ENCODE measurements around the gene FAM47C.
A peak's percentile ranks its signal among the peaks of the same experiment; 100 is the strongest.
"Not testable (repeated sequence)": the region's sequence is repeated elsewhere in the genome, so short reads cannot be mapped to it uniquely, and the experiment has no call there.

FAM47C gene

GRCh38 chrX:37008182-37008581 is at the start of gene FAM47C:
Gene FAM47C (plus strand): TSS chrX:37008366. CDS start chrX:37008411, 45 bp downstream.
- DNase-seq (ENCODE audit: low read depth, low spot score): not testable (repeated sequence)

GRCh38 chrX:36961590-36961989 is 46.6 kb upstream of the FAM47C start:
- no peak for DNase-seq (ENCODE audit: low read depth, low spot score)

- DNase-seq (ENCODE audit: low read depth, low spot score): no peak
Measured at GRCh38 chrX:36963069-36963808, 44.9 kb upstream of the FAM47C start.

- DNase-seq (ENCODE audit: low read depth, low spot score): no peak
Measured at GRCh38 chrX:36963852-36964251, 44.3 kb upstream of the FAM47C start.

- no peak for DNase-seq (ENCODE audit: low read depth, low spot score)
Measured at GRCh38 chrX:36973575-36973974, 34.6 kb upstream of the FAM47C start.

GRCh38 chrX:36974911-36975310 is 33.3 kb upstream of the FAM47C start:
- DNase-seq (ENCODE audit: low read depth, low spot score): no peak

- DNase-seq (ENCODE audit: low read depth, low spot score): no peak
Measured at GRCh38 chrX:36978886-36979285, 29.3 kb upstream of the FAM47C start.

- DNase-seq (ENCODE audit: low read depth, low spot score): no peak
Measured at GRCh38 chrX:36983831-36984230, 24.3 kb upstream of the FAM47C start.

- not testable (repeated sequence) for DNase-seq (ENCODE audit: low read depth, low spot score)
Measured at GRCh38 chrX:36985416-36986209, 22.6 kb upstream of the FAM47C start.

- no peak for DNase-seq (ENCODE audit: low read depth, low spot score)
Measured at GRCh38 chrX:36986231-36986630, 21.9 kb upstream of the FAM47C start.

GRCh38 chrX:36987212-36987611 is 21.0 kb upstream of the FAM47C start:
- not testable (repeated sequence) for DNase-seq (ENCODE audit: low read depth, low spot score)

- no peak for DNase-seq (ENCODE audit: low read depth, low spot score)
Measured at GRCh38 chrX:37000140-37000539, 8.0 kb upstream of the FAM47C start.

GRCh38 chrX:37010496-37010895 is 2.3 kb downstream of the FAM47C start:
- no peak for DNase-seq (ENCODE audit: low read depth, low spot score)

- not testable (repeated sequence) for DNase-seq (ENCODE audit: low read depth, low spot score)
Measured at GRCh38 chrX:37034260-37034659, 26.1 kb downstream of the FAM47C start.

- not testable (repeated sequence) for DNase-seq (ENCODE audit: low read depth, low spot score)
Measured at GRCh38 chrX:37036674-37037220, 28.6 kb downstream of the FAM47C start.

GRCh38 chrX:37038814-37039213 is 30.6 kb downstream of the FAM47C start:
- not testable (repeated sequence) for DNase-seq (ENCODE audit: low read depth, low spot score)

- not testable (repeated sequence) for DNase-seq (ENCODE audit: low read depth, low spot score)
Measured at GRCh38 chrX:37042956-37043885, 35.1 kb downstream of the FAM47C start.

GRCh38 chrX:37047776-37048175 is 39.6 kb downstream of the FAM47C start:
- DNase-seq (ENCODE audit: low read depth, low spot score): no peak

- not testable (repeated sequence) for DNase-seq (ENCODE audit: low read depth, low spot score)
Measured at GRCh38 chrX:37057572-37057971, 49.4 kb downstream of the FAM47C start.

- peak; percentile 12 for DNase-seq (ENCODE audit: low read depth, low spot score)
Measured at GRCh38 chrX:37060999-37061398, 52.8 kb downstream of the FAM47C start.

All from smooth muscle cell of the brain vasculature (primary cell).